H9 (cell line): ENCODE data around the gene DISC1. TPM values are rescaled to one million over a fixed set of nuclear protein-coding genes. Genes with fewer than 3 reads are reported as not detected.

Experiments used
- DNase-seq: peaks from one replicate; pipeline ENCODE4 v3.0.0-alpha.2; 2017
- H2AFZ ChIP-seq: one replicate; pipeline ENCODE4 v1.6.1; 2013; ENCODE audit warnings: mild to moderate bottlenecking, low read length, control low read depth, moderate library complexity
- H2AK5ac ChIP-seq: 2 replicates; pipeline ENCODE4 v1.6.1; 2013; ENCODE audit warnings: low read length, control low read depth, mixed read lengths; ENCODE audit not compliant: insufficient read length
- H2BK120ac ChIP-seq: one replicate; pipeline ENCODE4 v1.6.1; 2013; ENCODE audit warnings: low read depth, mild to moderate bottlenecking, low read length, control low read depth, inconsistent platforms; ENCODE audit not compliant: poor library complexity, severe bottlenecking
- H2BK12ac ChIP-seq: 2 replicates; pipeline ENCODE4 v1.6.1; 2013; ENCODE audit warnings: low read length, control low read depth, mixed read lengths, low read depth; ENCODE audit not compliant: insufficient read length
- H2BK15ac ChIP-seq: 2 replicates; pipeline ENCODE4 v1.6.1; 2013; ENCODE audit warnings: low read depth, low read length, control low read depth
- H2BK20ac ChIP-seq: one replicate; pipeline ENCODE4 v1.6.1; 2013; ENCODE audit warnings: low read depth, mild to moderate bottlenecking, low read length, control low read depth, inconsistent platforms; ENCODE audit not compliant: poor library complexity, severe bottlenecking
- H2BK5ac ChIP-seq: 2 replicates; pipeline ENCODE4 v1.6.1; 2013; ENCODE audit warnings: low read length, control low read depth, mixed read lengths; ENCODE audit not compliant: insufficient read length
- H3K14ac ChIP-seq: 2 replicates; pipeline ENCODE4 v1.6.1; 2013; ENCODE audit warnings: low read length, control low read depth; ENCODE audit not compliant: insufficient read depth
- H3K18ac ChIP-seq: 2 replicates; pipeline ENCODE4 v1.6.1; 2013; ENCODE audit warnings: low read depth, mild to moderate bottlenecking, mixed read lengths, low read length, control low read depth; ENCODE audit not compliant: insufficient read length
- H3K23ac ChIP-seq: 2 replicates; pipeline ENCODE4 v1.6.1; 2013; ENCODE audit warnings: low read length, control low read depth, mixed read lengths, low read depth; ENCODE audit not compliant: insufficient read length
- H3K23me2 ChIP-seq: 2 replicates; pipeline ENCODE4 v1.6.1; 2013; ENCODE audit warnings: low read depth, mild to moderate bottlenecking, mixed read lengths, low read length, control low read depth; ENCODE audit not compliant: insufficient read length, poor library complexity, severe bottlenecking
- H3K27ac ChIP-seq: 2 replicates; pipeline ENCODE4 v1.5.1; 2013; ENCODE audit warnings: low read length, control low read depth, mixed read lengths, low read depth; ENCODE audit not compliant: insufficient read length
- H3K27me3 ChIP-seq: 2 replicates; pipeline ENCODE4 v1.6.1; 2013; ENCODE audit warnings: low read length, control low read depth, inconsistent platforms; ENCODE audit not compliant: insufficient read depth
- H3K4ac ChIP-seq: 2 replicates; pipeline ENCODE4 v1.6.1; 2013; ENCODE audit warnings: low read depth, mild to moderate bottlenecking, control low read depth, inconsistent platforms, low read length, moderate library complexity
- H3K4me1 ChIP-seq: 2 replicates; pipeline ENCODE4 v1.6.1; 2013; ENCODE audit warnings: low read length, control low read depth, inconsistent platforms; ENCODE audit not compliant: insufficient read depth
- H3K4me2 ChIP-seq: 2 replicates; pipeline ENCODE4 v1.6.1; 2013; ENCODE audit warnings: low read length, control low read depth, mixed read lengths; ENCODE audit not compliant: insufficient read length, insufficient read depth
- H3K56ac ChIP-seq: 2 replicates; pipeline ENCODE4 v1.6.1; 2013; ENCODE audit warnings: low read depth, mild to moderate bottlenecking, mixed read lengths, low read length, control low read depth; ENCODE audit not compliant: insufficient read length
- H3K79me1 ChIP-seq: 2 replicates; pipeline ENCODE4 v1.6.1; 2013; ENCODE audit warnings: low read depth, mild to moderate bottlenecking, moderate library complexity, low read length, control low read depth, inconsistent platforms; ENCODE audit not compliant: insufficient read depth, poor library complexity, severe bottlenecking
- H3K79me2 ChIP-seq: 2 replicates; pipeline ENCODE4 v1.6.1; 2013; ENCODE audit warnings: low read length, control low read depth, inconsistent platforms; ENCODE audit not compliant: insufficient read depth
- H3K9ac ChIP-seq: 2 replicates; pipeline ENCODE4 v1.6.1; 2013; ENCODE audit warnings: low read length, control low read depth, mixed read lengths; ENCODE audit not compliant: insufficient read length; ENCODE audit errors: extremely low read depth
- H3K9me3 ChIP-seq: one replicate; pipeline ENCODE4 v1.6.1; 2013; ENCODE audit warnings: low read depth, low read length, inconsistent platforms; ENCODE audit not compliant: control insufficient read depth
- H3T11ph ChIP-seq: one replicate; pipeline ENCODE4 v1.6.1; 2013; ENCODE audit warnings: mild to moderate bottlenecking, low read length, control low read depth, inconsistent platforms
- H4K20me1 ChIP-seq: one replicate; pipeline ENCODE4 v1.6.1; 2013; ENCODE audit not compliant: control insufficient read depth, insufficient read length, insufficient read depth
- H4K5ac ChIP-seq: 2 replicates; pipeline ENCODE4 v1.6.1; 2013; ENCODE audit warnings: low read depth, mild to moderate bottlenecking, mixed read lengths, low read length, control low read depth; ENCODE audit not compliant: insufficient read length
- H4K8ac ChIP-seq: replicated peaks from 2 replicates; pipeline ENCODE4 v1.6.1; 2013; ENCODE audit warnings: low read length, control low read depth, mixed read lengths, low read depth; ENCODE audit not compliant: insufficient read length
- H4K91ac ChIP-seq: 2 replicates; pipeline ENCODE4 v1.6.1; 2013; ENCODE audit warnings: low read depth, mild to moderate bottlenecking, moderate library complexity, mixed read lengths, low read length, control low read depth; ENCODE audit not compliant: insufficient read length
- H3K27ac Mint-ChIP-seq, 3 experiments: 2 replicates in 2 of 3; 3 replicates in 1 of 3; pipeline ENCODE4 v1.8.0; 2020 to 2021; ENCODE audit warnings: mixed read lengths in 3 of 3, mild to moderate bottlenecking in 1 of 3, moderate library complexity in 1 of 3
- H3K27me3 Mint-ChIP-seq: 2 replicates; pipeline ENCODE4 v1.8.0; 2021; ENCODE audit warnings: low read depth, mild to moderate bottlenecking, moderate library complexity, mixed read lengths
- H3K36me3 Mint-ChIP-seq, 3 experiments: 2 replicates in 2 of 3; 3 replicates in 1 of 3; pipeline ENCODE4 v1.8.0; 2020 to 2021; ENCODE audit warnings: low read depth in 3 of 3, mixed read lengths in 3 of 3; ENCODE audit not compliant: insufficient read depth in 1 of 3
- H3K4me1 Mint-ChIP-seq, 2 experiments: 2 replicates each; pipeline ENCODE4 v1.8.0; 2020; ENCODE audit warnings: mixed read lengths in 2 of 2
- H3K4me3 Mint-ChIP-seq, 2 experiments: 2 replicates in 1 of 2; 3 replicates in 1 of 2; pipeline ENCODE4 v1.8.0; 2020 to 2021; ENCODE audit warnings: mild to moderate bottlenecking in 2 of 2, mixed read lengths in 2 of 2, moderate library complexity in 1 of 2
- H3K9me3 Mint-ChIP-seq, 2 experiments: 2 replicates in 1 of 2; 3 replicates in 1 of 2; pipeline ENCODE4 v1.8.0; 2020; ENCODE audit warnings: mild to moderate bottlenecking in 2 of 2, mixed read lengths in 2 of 2, moderate library complexity in 1 of 2
- CTCF ChIP-seq: fragments of 200-600 bp; sonication (generic); conservative IDR thresholded peaks from 3 replicates; pipeline ENCODE4 v1.8.0; 2021; ENCODE audit warnings: antibody characterized with exemption, mild to moderate bottlenecking
- WGBS: extraction: QIAGEN DNeasy Blood & Tissue Kit; methylation state at CpG from one replicate; pipeline ENCODE4 v1.1.7; 2013; ENCODE audit warnings: missing lambda C conversion rate, low lambda C conversion rate, mixed read lengths; ENCODE audit not compliant: insufficient read length; ENCODE audit errors: extremely low coverage; 5-methylcytosine and 5-hydroxymethylcytosine counted together
- total RNA-seq: library from RNA; stranded (reverse); gene quantifications from 2 replicates; pipeline ENCODE4 v1.2.1, GENCODE V29; 2021

Gene DISC1
- total RNA-seq, 1 experiment from 2014 or later: 2.5 TPM

GRCh38 chr1:231938211-231938610, 311.6 kb downstream of the DISC1 start:
- no peak overlapping the region for H3K56ac ChIP-seq
- no peaks in the 10 kb centered on the region for H3K4me1 ChIP-seq
- no peaks in the 10 kb centered on the region for H4K20me1 ChIP-seq
- H3K79me2 ChIP-seq: no peaks in the 10 kb centered on the region
- no peak overlapping the region for H2BK20ac ChIP-seq
- H4K8ac ChIP-seq: no peak overlapping the region
- no peak overlapping the region for H3K18ac ChIP-seq
- no peaks in the 10 kb centered on the region; a peak in 1 of 5 replicates for H3K9me3 Mint-ChIP-seq
- no peak overlapping the region for H3K14ac ChIP-seq
- TF ChIP-seq CTCF: no peak
- peaks cover 14% of the 10 kb centered on the region for H3K27me3 Mint-ChIP-seq
- H3K9ac ChIP-seq: no peak overlapping the region
- H3K23me2 ChIP-seq: no peaks in the 10 kb centered on the region
- no peak overlapping the region for H2BK15ac ChIP-seq
- no peak overlapping the region for H2AK5ac ChIP-seq
- no peak overlapping the region for H4K5ac ChIP-seq
- H2BK120ac ChIP-seq: no peak overlapping the region
- H3K27ac Mint-ChIP-seq: no peak overlapping the region
- H3K27me3 ChIP-seq: no peaks in the 10 kb centered on the region
- no peak overlapping the region for H2BK5ac ChIP-seq
- no peak overlapping the region for H3K27ac ChIP-seq
- no peaks in the 10 kb centered on the region for H3K9me3 ChIP-seq
- WGBS: no CpG with 5 or more reads among the region's 2 CpGs
- H2AFZ ChIP-seq: no peak overlapping the region
- no peak overlapping the region for H4K91ac ChIP-seq
- no peak overlapping the region for H2BK12ac ChIP-seq
- H3K4me2 ChIP-seq: no peak overlapping the region
- no peak overlapping the region for H3K4me3 Mint-ChIP-seq
- no peak for DNase-seq
- no peak overlapping the region for H3T11ph ChIP-seq
- H3K36me3 Mint-ChIP-seq: no peaks in the 10 kb centered on the region
- no peak overlapping the region for H3K4ac ChIP-seq
- no peak overlapping the region for H3K23ac ChIP-seq
- H3K4me1 Mint-ChIP-seq: peaks cover 10 to 11% of the 10 kb centered on the region in 2 experiments; a peak in 3 of 4 replicates
- H3K79me1 ChIP-seq: no peaks in the 10 kb centered on the region
